ENCODE data around the gene HYDIN.

The HYDIN gene

DNA sequence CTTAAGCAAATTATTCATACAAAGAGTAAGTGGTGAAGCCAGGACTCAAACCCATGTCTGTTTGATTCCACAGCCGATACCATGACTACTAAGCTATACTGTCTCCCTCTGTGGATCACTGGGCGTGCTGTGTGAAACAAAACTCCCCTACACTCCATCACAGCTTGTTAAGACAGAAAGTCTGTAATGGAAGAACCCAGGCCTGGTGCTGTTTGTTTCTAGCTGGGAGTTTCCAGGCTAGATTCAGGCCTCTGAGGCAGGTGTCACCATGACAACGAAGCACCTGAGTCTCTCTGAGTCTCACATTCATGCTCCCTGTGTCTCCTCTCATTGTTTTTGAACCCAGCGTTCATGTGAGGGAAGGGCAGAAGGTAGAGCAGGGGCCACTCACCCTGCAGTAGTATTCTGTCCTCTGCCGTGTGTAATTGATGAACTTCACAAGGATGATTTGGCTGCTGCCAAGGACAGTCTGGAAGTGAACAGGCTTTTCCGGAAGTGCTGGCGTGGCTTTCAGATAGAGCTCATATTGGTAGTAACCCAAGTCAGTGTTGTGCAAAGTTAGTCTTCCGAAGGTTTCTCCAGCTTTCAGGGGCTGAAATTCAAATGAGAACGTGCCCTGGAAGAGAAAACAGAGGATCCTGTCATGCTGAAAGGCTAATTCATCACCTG lies 421.0 kb downstream of the HYDIN start:
- DNase-seq = no peak

DNA sequence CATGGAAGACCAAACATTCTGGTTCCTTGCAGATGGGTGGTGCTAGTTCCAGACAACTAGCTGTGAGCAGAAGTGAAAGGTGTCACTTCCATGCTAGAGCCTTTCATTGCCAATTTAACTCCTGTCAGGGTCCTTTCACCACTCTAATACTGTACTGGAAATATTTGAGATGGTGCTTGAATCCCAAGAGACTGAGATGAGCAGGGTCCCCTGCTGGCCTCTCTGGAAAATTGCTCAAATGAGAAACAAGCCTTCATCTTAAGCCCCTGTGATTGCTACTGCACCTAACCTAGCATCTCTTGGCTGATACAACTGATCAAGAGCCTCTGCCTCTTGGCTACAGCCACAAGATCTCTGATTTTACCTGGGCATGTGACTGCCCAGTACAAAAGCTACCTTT lies 422.2 kb downstream of the HYDIN start:
- no peak for DNase-seq

GRCh38 chr16:70805787-70806186 lies 424.7 kb downstream of the HYDIN start:
- DNase-seq = no peak

DNA sequence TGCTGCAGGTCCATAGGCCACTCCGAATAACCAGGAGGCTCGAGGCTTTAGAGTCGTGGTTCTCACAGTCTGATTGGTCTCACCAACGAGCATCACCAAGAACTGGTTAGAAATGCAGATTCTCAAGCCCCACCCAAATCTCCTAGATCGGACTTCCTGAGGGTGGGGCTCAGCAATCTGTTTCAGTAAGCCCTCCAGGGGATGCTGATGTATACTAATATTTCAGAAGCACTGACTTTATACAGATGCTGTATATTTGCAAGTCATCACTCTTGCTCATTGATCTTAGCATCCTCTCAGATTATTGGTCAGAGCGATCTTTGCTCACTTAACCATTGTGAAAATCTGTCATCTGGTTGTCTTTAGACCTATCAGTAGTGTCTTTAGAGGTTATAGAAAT lies 425.1 kb downstream of the HYDIN start:
- DNase-seq = no peak

GRCh38 chr16:70804734-70805169 lies 425.8 kb downstream of the HYDIN start:
- DNase-seq = no peak

- no peak for DNase-seq
Observed at GRCh38 chr16:70804153-70804733, 426.3 kb downstream of the HYDIN start.

DNA sequence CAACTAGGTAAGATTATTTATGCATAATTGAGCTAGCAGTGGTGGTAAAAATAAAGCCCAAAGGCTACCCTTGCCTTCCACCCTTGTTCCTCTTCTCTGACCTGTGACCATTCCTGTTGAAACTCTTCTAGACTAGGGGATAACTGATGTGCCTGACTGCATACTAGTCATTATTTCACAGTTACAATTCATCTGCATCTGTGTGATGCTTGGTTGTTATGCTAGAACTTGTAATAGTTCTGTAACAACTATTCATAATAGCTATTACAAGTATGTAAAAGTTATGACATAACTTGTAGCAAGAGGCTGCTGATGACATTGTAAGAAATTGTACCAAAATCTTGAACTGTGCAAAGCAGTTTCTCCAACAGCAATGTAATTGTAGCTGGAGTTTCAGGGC lies 427.2 kb downstream of the HYDIN start:
- DNase-seq = no peak

GRCh38 chr16:70801611-70802010 lies 428.9 kb downstream of the HYDIN start:
- DNase-seq = no peak

DNA sequence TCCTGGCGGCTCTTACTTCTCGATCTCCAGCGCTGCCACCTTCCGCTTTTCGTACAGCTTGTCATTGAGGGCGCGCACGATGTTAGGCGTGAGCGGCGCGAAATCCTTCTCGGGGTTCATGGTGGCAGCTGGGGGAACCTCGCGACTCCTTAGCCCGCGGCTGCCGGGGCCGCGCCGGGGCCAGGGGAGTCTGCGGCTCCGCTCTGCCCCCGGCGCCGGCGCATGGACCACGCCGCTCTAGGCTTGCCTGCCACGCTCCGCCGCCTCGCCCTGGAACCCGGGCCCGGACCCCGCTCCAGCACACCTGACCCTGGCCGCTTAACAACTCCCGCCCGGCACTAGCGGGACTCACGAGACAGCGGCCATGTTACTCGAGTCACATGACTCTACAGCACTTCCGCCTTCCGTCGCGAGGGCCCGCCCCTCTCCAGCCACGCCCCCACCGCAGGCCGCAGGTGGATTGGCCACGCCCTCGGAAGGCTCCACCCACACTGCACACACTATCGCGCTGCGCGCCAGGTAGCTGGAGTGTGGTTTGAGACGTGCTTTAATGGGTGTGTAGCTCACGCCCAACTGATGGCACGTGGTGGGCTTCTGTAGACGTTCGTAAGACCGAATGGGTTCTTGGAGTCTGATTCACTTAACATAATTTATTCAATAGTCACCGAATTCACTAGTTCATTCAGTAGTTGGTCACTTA lies 429.6 kb downstream of the HYDIN start, which contains the start of gene VAC14:
Gene VAC14, minus strand, starts transcription at position 378 of the 700 bp plus-strand sequence. Its CDS starts 258 bp downstream, at position 120.
- peak; percentile 96 for DNase-seq

- no peak for DNase-seq
Observed at GRCh38 chr16:70800311-70800710, 430.2 kb downstream of the HYDIN start.

GRCh38 chr16:70796301-70796700 lies 434.2 kb downstream of the HYDIN start:
- DNase-seq = no peak

DNA sequence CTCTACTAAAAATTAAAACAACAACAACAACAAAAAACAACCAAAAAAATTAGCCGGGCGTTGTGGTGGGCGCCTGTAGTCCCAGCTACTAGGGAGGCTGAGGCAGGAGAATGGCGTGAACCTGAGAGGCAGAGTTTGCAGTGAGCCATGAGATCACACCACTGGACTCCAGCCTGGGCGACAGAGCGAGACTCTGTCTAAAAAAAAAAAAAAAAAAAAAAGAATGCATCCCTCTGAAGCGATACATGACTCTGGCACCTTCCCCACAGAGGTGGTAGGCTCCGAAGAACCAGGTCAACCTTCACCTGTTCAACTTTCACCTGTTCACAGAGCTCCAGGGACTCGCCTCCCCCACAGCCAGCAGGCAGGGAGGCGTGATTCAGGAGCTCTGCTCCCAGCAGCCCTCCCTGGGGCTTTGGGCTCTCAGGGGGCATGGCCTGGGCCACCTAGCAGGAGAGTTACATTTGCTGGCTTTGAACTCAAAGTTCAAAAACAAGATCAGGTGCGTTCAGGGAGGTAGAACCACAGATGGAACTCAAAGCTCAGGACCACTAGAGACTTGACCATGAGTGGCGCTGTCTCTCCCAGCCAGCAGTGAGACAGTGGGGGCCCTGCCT lies 435.1 kb downstream of the HYDIN start:
- DNase-seq = no peak

DNA sequence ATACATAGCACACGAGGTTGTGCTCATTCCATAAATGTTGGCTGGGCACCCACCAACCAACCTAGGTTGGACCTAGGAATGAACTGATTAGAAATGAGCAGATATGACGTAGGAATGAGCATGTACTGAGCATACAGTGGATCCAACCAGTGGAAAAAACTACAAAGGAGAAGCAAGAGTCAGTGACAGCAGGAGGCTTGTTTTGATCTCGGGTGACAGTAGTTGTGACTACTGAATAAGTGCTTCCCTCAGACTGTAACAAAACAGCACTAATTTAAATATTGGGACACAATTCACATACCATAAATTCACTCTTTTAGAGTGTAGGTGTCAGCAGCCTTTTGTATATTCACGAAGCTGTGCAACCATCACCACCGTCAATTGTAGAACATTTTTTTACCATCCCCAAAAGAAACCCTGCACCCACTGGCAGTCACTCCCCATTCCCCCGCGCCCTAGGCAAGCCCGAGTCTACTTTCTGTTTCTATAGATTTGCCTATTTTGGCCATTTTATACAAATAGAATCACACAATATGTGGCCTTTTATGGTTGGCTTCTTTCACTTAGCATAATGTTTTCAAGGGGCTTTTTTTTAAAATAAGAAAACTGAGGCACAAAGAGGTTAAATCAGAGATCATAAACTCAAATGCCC lies 436.5 kb downstream of the HYDIN start:
- DNase-seq = no peak

- DNase-seq = no peak
Observed at GRCh38 chr16:70790815-70791214, 439.7 kb downstream of the HYDIN start.

- DNase-seq = no peak
Observed at GRCh38 chr16:70789595-70790447, 440.7 kb downstream of the HYDIN start.

DNA sequence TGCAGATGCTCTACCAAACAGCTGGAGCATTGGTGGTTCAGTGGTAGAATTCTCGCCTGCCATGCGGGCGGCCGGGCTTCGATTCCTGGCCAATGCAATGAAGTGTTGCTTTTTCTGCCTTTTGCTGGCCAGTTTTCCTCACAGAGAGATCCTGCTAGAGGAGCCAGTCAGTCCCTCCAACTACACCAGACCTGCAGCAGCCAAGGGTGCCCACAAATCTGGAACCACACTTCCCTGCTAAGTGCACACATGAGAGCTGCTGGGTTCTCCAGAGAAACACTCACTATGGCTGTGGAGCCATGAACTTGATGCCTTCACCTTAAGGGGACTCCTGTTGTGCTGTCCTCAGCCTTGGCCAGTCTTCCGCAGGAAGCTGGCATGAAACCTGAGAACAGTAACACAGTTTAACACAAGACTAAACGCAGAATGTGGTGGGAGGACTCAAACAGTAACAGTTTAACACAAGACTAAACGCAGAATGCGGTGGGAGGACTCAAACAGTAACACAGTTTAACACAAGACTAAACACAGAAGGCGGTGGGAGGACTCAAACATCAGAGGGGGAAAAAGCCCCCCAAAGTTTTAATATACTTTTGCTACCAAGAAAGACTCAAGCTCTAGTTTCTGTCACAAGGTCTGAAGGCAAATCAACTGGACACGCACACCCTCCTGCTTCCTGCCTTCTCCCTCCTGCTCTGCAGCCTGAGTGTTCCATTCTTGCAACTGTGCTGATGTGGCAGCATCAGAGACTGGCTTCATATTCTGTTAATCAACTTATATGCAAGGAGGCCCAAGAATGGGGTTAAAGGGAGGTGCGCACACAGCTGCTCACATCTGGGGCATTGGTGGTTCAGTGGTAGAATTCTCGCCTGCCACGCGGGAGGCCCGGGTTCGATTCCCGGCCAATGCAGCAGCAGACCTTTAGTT lies 441.6 kb downstream of the HYDIN start:
- DNase-seq = no peak

GRCh38 chr16:70786020-70786755 lies 444.3 kb downstream of the HYDIN start:
- DNase-seq = no peak

GRCh38 chr16:70784692-70785555 lies 445.6 kb downstream of the HYDIN start:
- no peak for DNase-seq

GRCh38 chr16:70782237-70782636 lies 448.3 kb downstream of the HYDIN start:
- no peak for DNase-seq
